ENCODE results near the gene RDH11. TPM values are rescaled to one million over a fixed set of nuclear protein-coding genes. Genes with fewer than 3 reads are reported as not detected.

Gene RDH11
- total and polyA plus RNA-seq, 2 experiments from 2014 or later = 41.7 to 92.2 TPM

GRCh38 chr14:67663633-67664032 is 31.9 kb downstream of the RDH11 start:
- no peak overlapping the region for H3K4me3 ChIP-seq
- DNase-seq (ENCODE audit: low read depth in 1 of 2, low spot score in 1 of 2) = no peak
- no peaks in the 10 kb centered on the region for H3K27me3 ChIP-seq
- H3K9me3 ChIP-seq (ENCODE audit: low read depth) = no peaks in the 10 kb centered on the region
- H3K4me1 ChIP-seq (ENCODE audit: low read depth) = no peaks in the 10 kb centered on the region
- TF ChIP-seq, protein P1, sequence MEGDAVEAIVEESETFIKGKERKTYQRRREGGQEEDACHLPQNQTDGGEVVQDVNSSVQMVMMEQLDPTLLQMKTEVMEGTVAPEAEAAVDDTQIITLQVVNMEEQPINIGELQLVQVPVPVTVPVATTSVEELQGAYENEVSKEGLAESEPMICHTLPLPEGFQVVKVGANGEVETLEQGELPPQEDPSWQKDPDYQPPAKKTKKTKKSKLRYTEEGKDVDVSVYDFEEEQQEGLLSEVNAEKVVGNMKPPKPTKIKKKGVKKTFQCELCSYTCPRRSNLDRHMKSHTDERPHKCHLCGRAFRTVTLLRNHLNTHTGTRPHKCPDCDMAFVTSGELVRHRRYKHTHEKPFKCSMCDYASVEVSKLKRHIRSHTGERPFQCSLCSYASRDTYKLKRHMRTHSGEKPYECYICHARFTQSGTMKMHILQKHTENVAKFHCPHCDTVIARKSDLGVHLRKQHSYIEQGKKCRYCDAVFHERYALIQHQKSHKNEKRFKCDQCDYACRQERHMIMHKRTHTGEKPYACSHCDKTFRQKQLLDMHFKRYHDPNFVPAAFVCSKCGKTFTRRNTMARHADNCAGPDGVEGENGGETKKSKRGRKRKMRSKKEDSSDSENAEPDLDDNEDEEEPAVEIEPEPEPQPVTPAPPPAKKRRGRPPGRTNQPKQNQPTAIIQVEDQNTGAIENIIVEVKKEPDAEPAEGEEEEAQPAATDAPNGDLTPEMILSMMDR (IDR thresholded peaks at IDR 0.05; ENCODE audit: low read depth, low read length) = no peak
- peaks cover 5% of the 10 kb centered on the region for H3K36me3 ChIP-seq
- no peak overlapping the region for H3K27ac ChIP-seq

- Histone ChIP-seq H3K27ac (peak overlapping the region; percentile 69), H3K36me3 (peaks cover 56% of the 10 kb centered on the region), H3K27me3 (no peaks in the 10 kb centered on the region), H3K4me3 (no peak overlapping the region), H3K9me3 (ENCODE audit: low read depth) (no peaks in the 10 kb centered on the region), H3K4me1 (ENCODE audit: low read depth) (no peaks in the 10 kb centered on the region)
- TF ChIP-seq, protein P1 (IDR thresholded peaks at IDR 0.05; ENCODE audit: low read depth, low read length) = no peak
- DNase-seq (ENCODE audit: low read depth in 1 of 2, low spot score in 1 of 2) = peak; percentile 35 to 61
These were observed 41.8 kb downstream of the RDH11 start for GRCh38 chr14:67653651-67654280.

- Histone ChIP-seq H3K9me3 (ENCODE audit: low read depth) (no peaks in the 10 kb centered on the region), H3K27me3 (no peaks in the 10 kb centered on the region), H3K4me1 (ENCODE audit: low read depth) (no peaks in the 10 kb centered on the region), H3K4me3 (no peak overlapping the region), H3K36me3 (peaks cover 56% of the 10 kb centered on the region), H3K27ac (no peak overlapping the region)
- DNase-seq (ENCODE audit: low read depth in 1 of 2, low spot score in 1 of 2) = no peak
- TF ChIP-seq, protein P1 (IDR thresholded peaks at IDR 0.05; ENCODE audit: low read depth, low read length) = no peak
These were observed 43.4 kb downstream of the RDH11 start for GRCh38 chr14:67652189-67652588.

DNA sequence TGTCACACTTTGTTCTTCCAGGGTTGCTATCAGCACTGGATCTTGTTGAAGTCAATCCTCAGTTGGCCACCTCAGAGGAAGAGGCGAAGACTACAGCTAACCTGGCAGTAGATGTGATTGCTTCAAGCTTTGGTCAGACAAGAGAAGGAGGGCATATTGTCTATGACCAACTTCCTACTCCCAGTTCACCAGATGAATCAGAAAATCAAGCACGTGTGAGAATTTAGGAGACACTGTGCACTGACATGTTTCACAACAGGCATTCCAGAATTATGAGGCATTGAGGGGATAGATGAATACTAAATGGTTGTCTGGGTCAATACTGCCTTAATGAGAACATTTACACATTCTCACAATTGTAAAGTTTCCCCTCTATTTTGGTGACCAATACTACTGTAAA is 44.9 kb downstream of the RDH11 start:
- H3K36me3 ChIP-seq = peaks cover 53% of the 10 kb centered on the region
- H3K4me1 ChIP-seq (ENCODE audit: low read depth) = no peaks in the 10 kb centered on the region
- H3K9me3 ChIP-seq (ENCODE audit: low read depth) = no peaks in the 10 kb centered on the region
- no peaks in the 10 kb centered on the region for H3K27me3 ChIP-seq
- H3K4me3 ChIP-seq = no peak overlapping the region
- DNase-seq (ENCODE audit: low read depth in 1 of 2, low spot score in 1 of 2) = peak in 1 of 2 donors; percentile 76
- no peak overlapping the region for H3K27ac ChIP-seq
- TF ChIP-seq, protein P1 (IDR thresholded peaks at IDR 0.05; ENCODE audit: low read depth, low read length) = no peak

DNA sequence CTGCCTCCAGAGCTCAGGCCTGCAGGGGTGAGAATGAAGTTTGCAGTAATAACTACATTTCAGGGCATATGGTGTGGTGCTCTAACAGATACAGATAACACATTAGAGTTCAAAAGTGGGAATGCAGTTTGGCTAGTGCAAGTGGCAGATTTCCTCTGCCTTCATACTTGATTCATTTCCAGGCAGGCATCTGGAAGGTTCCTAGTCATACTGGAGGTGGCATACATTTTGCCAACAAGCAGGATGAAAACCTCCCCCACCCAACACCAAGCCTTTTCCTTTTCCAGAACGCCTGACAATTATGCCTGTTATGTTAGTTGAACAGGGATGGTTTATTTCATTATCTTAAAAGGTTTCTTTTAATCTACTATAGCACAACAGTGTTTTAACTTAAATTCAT is 45.4 kb downstream of the RDH11 start:
- TF ChIP-seq, protein P1 (IDR thresholded peaks at IDR 0.05; ENCODE audit: low read depth, low read length) = no peak
- Histone ChIP-seq H3K36me3 (peaks cover 48% of the 10 kb centered on the region), H3K4me1 (ENCODE audit: low read depth) (no peaks in the 10 kb centered on the region), H3K27me3 (no peaks in the 10 kb centered on the region), H3K4me3 (no peak overlapping the region), H3K27ac (no peak overlapping the region), H3K9me3 (ENCODE audit: low read depth) (no peaks in the 10 kb centered on the region)
- no peak for DNase-seq (ENCODE audit: low read depth in 1 of 2, low spot score in 1 of 2)

All from cardiac muscle cell (in vitro differentiated cells and primary cell).